GM12878 (cell line): ENCODE results near the gene LARGE1. TPM values are rescaled to one million over a fixed set of nuclear protein-coding genes. Genes with fewer than 3 reads are reported as not detected.
A peak's percentile ranks its signal among the peaks of the same experiment; 100 is the strongest.

Source experiments
- ATAC-seq: fragments of 200-7000 bp; cut with Tn5 transposase; 3 replicates; pipeline ENCODE4 v1.9.1; 2020; ENCODE audit warnings: mild to moderate bottlenecking, moderate library complexity
- BruUV-seq: library from RNA; stranded (reverse); fragments of 400-500 nt; replicated peaks from 2 replicates; lab custom pipeline; 2021; lab: Mats Ljungman, UMichigan
- CTCF ChIA-PET: fragments of 300-600 bp; sonication (Branson Sonifier 250); formaldehyde crosslinking; extraction: SDS; loops from one replicate; lab custom pipeline; 2021; ENCODE audit warnings: inconsistent platforms; lab: Yijun Ruan, JAX
- POLR2A ChIA-PET: fragments of 350-600 bp; formaldehyde crosslinking; extraction: SDS; loops from one replicate; lab custom pipeline; 2021; ENCODE audit warnings: inconsistent platforms; lab: Charles Lee
- RAD21 ChIA-PET: fragments of 300-600 bp; sonication (Branson Sonifier 250); formaldehyde crosslinking; loops from one replicate; lab custom pipeline; 2023; ENCODE audit warnings: antibody characterized with exemption; ENCODE audit not compliant: unreplicated experiment; lab: Charles Lee
- SMC1A ChIA-PET: fragments of 300-600 bp; sonication (Branson Sonifier 250); formaldehyde crosslinking; loops from one replicate; lab custom pipeline; 2023; ENCODE audit not compliant: unreplicated experiment, uncharacterized antibody; lab: Charles Lee
- DNase-seq: peaks from one replicate; pipeline ENCODE4 v3.0.0-alpha.2; 2011; ENCODE audit warnings: low read depth, low spot score
- FAIRE-seq: peaks from 3 replicates; lab custom pipeline; 2011; peaks lifted over from hg19 to GRCh38; lab: Jason Lieb, UNC
- H2AFZ ChIP-seq: 2 replicates; pipeline ENCODE4 v1.6.0; 2011; ENCODE audit warnings: low read depth, low read length, control low read depth; ENCODE audit not compliant: control insufficient read depth
- H3K27ac ChIP-seq: 2 replicates; pipeline ENCODE4 v1.5.1; 2011; ENCODE audit warnings: control low read depth; ENCODE audit not compliant: control insufficient read depth, insufficient read depth
- H3K27me3 ChIP-seq, 2 experiments: replicated peaks in 1 of 2; 2 replicates each; pipeline versions ENCODE4 v1.6.0 to v1.6.1; 2011; ENCODE audit warnings: low read length in 1 of 2; ENCODE audit not compliant: control insufficient read depth in 2 of 2, insufficient read depth in 2 of 2
- H3K36me3 ChIP-seq, 2 experiments: 2 replicates each; pipeline ENCODE4 v1.5.1; 2011; ENCODE audit warnings: low read length in 1 of 2; ENCODE audit not compliant: control insufficient read depth in 2 of 2, insufficient read depth in 2 of 2
- H3K4me1 ChIP-seq: 2 replicates; pipeline ENCODE4 v1.6.1; 2011; ENCODE audit warnings: mild to moderate bottlenecking, low read length, moderate library complexity, mixed read lengths; ENCODE audit not compliant: control insufficient read depth, insufficient read depth
- H3K4me2 ChIP-seq: 2 replicates; pipeline ENCODE4 v1.6.0; 2011; ENCODE audit warnings: control low read depth; ENCODE audit not compliant: control insufficient read depth, insufficient read depth
- H3K4me3 ChIP-seq: fragments of 200-600 bp; sonication (generic); 2 replicates; pipeline ENCODE4 v1.5.1; 2016
- H3K79me2 ChIP-seq: 2 replicates; pipeline ENCODE4 v1.6.0; 2011; ENCODE audit warnings: low read length; ENCODE audit not compliant: control insufficient read depth, insufficient read depth
- H3K9ac ChIP-seq: 2 replicates; pipeline ENCODE4 v1.8.0; 2011; ENCODE audit warnings: low read length, control low read depth, mixed read lengths; ENCODE audit not compliant: control insufficient read depth, insufficient read depth
- H3K9me3 ChIP-seq: replicated peaks from 3 replicates; pipeline ENCODE4 v1.5.1; 2011; ENCODE audit warnings: mild to moderate bottlenecking, low read length; ENCODE audit not compliant: control insufficient read depth, insufficient read depth
- H4K20me1 ChIP-seq: 2 replicates; pipeline ENCODE4 v1.6.0; 2011; ENCODE audit not compliant: control insufficient read depth, insufficient read depth
- BCL11A ChIP-seq: IDR thresholded peaks from 2 replicates; pipeline ENCODE4 v1.6.1; 2011; ENCODE audit warnings: low read depth, low read length
- BCL3 ChIP-seq: IDR thresholded peaks from 2 replicates; pipeline ENCODE4 v1.6.1; 2011; ENCODE audit warnings: borderline replicate concordance, low read depth, mild to moderate bottlenecking, moderate library complexity, low read length; ENCODE audit not compliant: insufficient read depth, poor library complexity, severe bottlenecking
- IRF4 ChIP-seq: IDR thresholded peaks from 2 replicates; pipeline ENCODE4 v1.6.1; 2011; ENCODE audit warnings: low read depth, low read length
- MXI1 ChIP-seq: fragments of 150-350 bp; IDR thresholded peaks from 2 replicates; pipeline ENCODE4 v1.6.1; 2011; ENCODE audit warnings: low read depth, mild to moderate bottlenecking, inconsistent platforms, low read length, improper control_type of control experiment
- MYB ChIP-seq: fragments of 150-350 bp; IDR thresholded peaks from 2 replicates; pipeline ENCODE4 v1.6.1; 2014; ENCODE audit warnings: mild to moderate bottlenecking, low read depth, low read length, borderline replicate concordance
- MYC ChIP-seq: IDR thresholded peaks from 2 replicates; pipeline ENCODE4 v1.6.1; 2011; ENCODE audit warnings: mild to moderate bottlenecking, low read length, moderate library complexity, inconsistent platforms; ENCODE audit not compliant: insufficient read depth, insufficient replicate concordance, insufficient read length, severe bottlenecking
- PML ChIP-seq: IDR thresholded peaks from 2 replicates; pipeline ENCODE4 v1.6.1; 2012; ENCODE audit warnings: low read length, inconsistent platforms
- RB1 ChIP-seq: fragments of 450-650 bp; formaldehyde crosslinking; IDR thresholded peaks from 2 replicates; pipeline ENCODE4 v1.6.1; 2017; ENCODE audit warnings: mild to moderate bottlenecking, borderline replicate concordance
- SMAD5 ChIP-seq: IDR thresholded peaks from 2 replicates; pipeline ENCODE4 v1.6.1; 2016; ENCODE audit warnings: antibody characterized with exemption, low read depth
- TBL1XR1 ChIP-seq: IDR thresholded peaks from 2 replicates; pipeline ENCODE4 v1.6.1; 2012; ENCODE audit warnings: low read depth, low read length, improper control_type of control experiment
- WGBS: methylation state at CpG from one replicate; pipeline ENCODE4 v1.1.6; 2016; ENCODE audit warnings: low lambda C conversion rate; ENCODE audit not compliant: insufficient replicate concordance, insufficient coverage; ENCODE audit errors: missing lambda C conversion rate; 5-methylcytosine and 5-hydroxymethylcytosine counted together
- in situ Hi-C: fragments of 300-500 bp; cut with MboI; formaldehyde crosslinking; loops from 9 replicates; pipeline ENCODE4 v1.14.3; 2018; ENCODE audit warnings: mixed read lengths
- intact Hi-C: fragments of 100-400 bp; cut with micrococcal nuclease; formaldehyde crosslinking; loops from one replicate; pipeline ENCODE4 v1.14.2; 2022; ENCODE audit not compliant: unreplicated experiment
- polyA plus RNA-seq, 11 experiments: library from polyadenylated mRNA; depleted of rRNA in 4 of 11; unstranded in 6 of 11; stranded (reverse) in 5 of 11; fragments of >200 nt; fragmentation: Nextera tagmentation in 4 of 11; fragmentation: Illumina TruSeq in 1 of 11; extraction: Ambion mirVana in 4 of 11; extraction: Trizol in 1 of 11; gene quantifications; 1 replicate in 1 of 11; 2 replicates in 10 of 11; pipeline versions ENCODE4 v1.2.1 to v1.2.3, GENCODE V29; 2011 to 2016; ENCODE audit warnings: inconsistent platforms in 2 of 11, missing spikeins in 2 of 11, low read depth in 1 of 11
- total RNA-seq, 4 experiments: library from RNA; depleted of rRNA in 3 of 4; stranded (reverse); fragments of >200 nt in 3 of 4; fragmentation: Illumina TruSeq in 1 of 4; extraction: Trizol in 1 of 4; gene quantifications; 2 replicates each; pipeline versions ENCODE4 v1.2.1 to v1.2.3, GENCODE V29; 2013 to 2021
- TF ChIP-seq, protein P1 (sequence below), 3 experiments: IDR thresholded peaks in 2 of 3; conservative IDR thresholded peaks in 1 of 3; 2 replicates each; pipeline ENCODE4 v1.5.1; 2011; ENCODE audit warnings: low read depth in 3 of 3, low read length in 3 of 3, mild to moderate bottlenecking in 3 of 3, control low read depth in 2 of 3, moderate library complexity in 2 of 3, inconsistent platforms in 1 of 3, mixed read lengths in 1 of 3; ENCODE audit not compliant: control insufficient read depth in 2 of 3, insufficient read depth in 1 of 3; ENCODE audit errors: extremely low read depth in 1 of 3

Gene LARGE1
- total and polyA plus RNA-seq, 10 of the 15 experiments (the other 5 are each of a cell fraction or from before 2014, with no cell fraction given) = 3.2 to 41.4 (median 17.3) TPM

- TF ChIP-seq, protein P1, sequence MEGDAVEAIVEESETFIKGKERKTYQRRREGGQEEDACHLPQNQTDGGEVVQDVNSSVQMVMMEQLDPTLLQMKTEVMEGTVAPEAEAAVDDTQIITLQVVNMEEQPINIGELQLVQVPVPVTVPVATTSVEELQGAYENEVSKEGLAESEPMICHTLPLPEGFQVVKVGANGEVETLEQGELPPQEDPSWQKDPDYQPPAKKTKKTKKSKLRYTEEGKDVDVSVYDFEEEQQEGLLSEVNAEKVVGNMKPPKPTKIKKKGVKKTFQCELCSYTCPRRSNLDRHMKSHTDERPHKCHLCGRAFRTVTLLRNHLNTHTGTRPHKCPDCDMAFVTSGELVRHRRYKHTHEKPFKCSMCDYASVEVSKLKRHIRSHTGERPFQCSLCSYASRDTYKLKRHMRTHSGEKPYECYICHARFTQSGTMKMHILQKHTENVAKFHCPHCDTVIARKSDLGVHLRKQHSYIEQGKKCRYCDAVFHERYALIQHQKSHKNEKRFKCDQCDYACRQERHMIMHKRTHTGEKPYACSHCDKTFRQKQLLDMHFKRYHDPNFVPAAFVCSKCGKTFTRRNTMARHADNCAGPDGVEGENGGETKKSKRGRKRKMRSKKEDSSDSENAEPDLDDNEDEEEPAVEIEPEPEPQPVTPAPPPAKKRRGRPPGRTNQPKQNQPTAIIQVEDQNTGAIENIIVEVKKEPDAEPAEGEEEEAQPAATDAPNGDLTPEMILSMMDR (IDR thresholded peaks at IDR 0.05 in 2 of 3, conservative IDR thresholded peaks at IDR 0.05 in 1 of 3; ENCODE audit: control insufficient read depth in 2 of 3, extremely low read depth in 1 of 3, insufficient read depth in 1 of 3, low read depth in 3 of 3, low read length in 3 of 3) = no peak
- no peak for TF ChIP-seq TBL1XR1
Observed at GRCh38 chr22:33470456-33470855, 449.8 kb downstream of the LARGE1 start (continued).

DNA sequence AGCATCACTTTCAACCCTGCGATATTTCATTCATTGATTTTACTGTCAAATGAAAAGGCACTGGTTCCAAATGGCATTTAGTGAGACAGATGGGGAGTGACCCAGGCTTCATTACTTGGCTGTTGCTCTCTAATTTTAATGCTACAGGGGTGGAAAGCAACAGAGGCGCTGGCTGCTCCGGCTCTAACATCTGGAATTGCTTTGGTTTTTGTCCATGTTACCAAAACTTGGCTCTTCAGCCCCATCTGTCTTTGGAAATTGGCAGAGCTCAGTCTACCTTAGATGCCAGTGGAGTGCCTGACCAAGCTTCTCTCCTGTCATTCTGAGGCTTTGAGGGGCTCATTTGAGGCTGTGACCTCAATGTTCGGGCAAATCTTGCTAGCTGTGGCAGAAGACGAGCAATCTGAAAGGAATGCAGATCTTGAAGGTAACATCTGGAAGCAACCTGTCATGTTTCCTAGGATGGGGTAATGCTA is 452.6 kb downstream of the LARGE1 start:
- Histone ChIP-seq H2AFZ (no peak overlapping the region), H3K27ac (no peak overlapping the region), H3K27me3 (no peaks in the 10 kb centered on the region), H3K9me3 (no peaks in the 10 kb centered on the region), H3K4me1 (peaks cover 24% of the 10 kb centered on the region), H3K4me2 (no peak overlapping the region), H3K36me3 (no peaks in the 10 kb centered on the region), H3K79me2 (peaks cover 2% of the 10 kb centered on the region; the same call in 1 of the 2 replicates), H3K4me3 (no peak overlapping the region), H3K9ac (no peak overlapping the region), H4K20me1 (no peaks in the 10 kb centered on the region)
- WGBS = 96% methylated on average over 5 of the region's 5 CpGs
- peak; percentile 44 for FAIRE-seq
- SMC1A ChIA-PET = interaction anchor here (0.8 to 1.7 kb wide), 7 partner anchors 16 to 449 kb away, joined by 3 to 5 read pairs (median 4); no protein-coding TSS in a partner anchor
- no peak for DNase-seq
- POLR2A ChIA-PET = interaction anchor here (1.6 kb wide), 1 partner anchor 197 kb away, joined by 3 read pairs; no protein-coding TSS in a partner anchor
- in situ Hi-C loops = no loop called here
- CTCF ChIA-PET = interaction anchor here (0.7 to 6.1 kb wide), 11 partner anchors 8 to 196 kb away, joined by 3 to 34 read pairs (median 3); no protein-coding TSS in a partner anchor
- RAD21 ChIA-PET = interaction anchor here (1.1 to 2.3 kb wide), 5 partner anchors 8 to 173 kb away, joined by 3 to 9 read pairs (median 3); no protein-coding TSS in a partner anchor
- BruUV-seq = no TSS peak
- intact Hi-C loops = no loop called here
- ATAC-seq = no peak
- TF ChIP-seq MYC (no peak), MYB (no peak), RB1 (no peak), IRF4 (no peak), SMAD5 (no peak), PML (no peak), BCL11A (no peak), BCL3 (peak; percentile 63), MXI1 (no peak)
- TF ChIP-seq, protein P1 (IDR thresholded peaks at IDR 0.05 in 2 of 3, conservative IDR thresholded peaks at IDR 0.05 in 1 of 3; ENCODE audit: control insufficient read depth in 2 of 3, extremely low read depth in 1 of 3, insufficient read depth in 1 of 3, low read depth in 3 of 3, low read length in 3 of 3) = peak in 1 of 3 experiments; percentile 15; a peak in 1 of 6 replicates
